ENCODE measurements around the gene SCNM1. TPM values are rescaled to one million over a fixed set of nuclear protein-coding genes. Genes with fewer than 3 reads are reported as not detected.

Gene SCNM1
- total RNA-seq, 1 experiment from 2014 or later, result 34.1 TPM

DNA sequence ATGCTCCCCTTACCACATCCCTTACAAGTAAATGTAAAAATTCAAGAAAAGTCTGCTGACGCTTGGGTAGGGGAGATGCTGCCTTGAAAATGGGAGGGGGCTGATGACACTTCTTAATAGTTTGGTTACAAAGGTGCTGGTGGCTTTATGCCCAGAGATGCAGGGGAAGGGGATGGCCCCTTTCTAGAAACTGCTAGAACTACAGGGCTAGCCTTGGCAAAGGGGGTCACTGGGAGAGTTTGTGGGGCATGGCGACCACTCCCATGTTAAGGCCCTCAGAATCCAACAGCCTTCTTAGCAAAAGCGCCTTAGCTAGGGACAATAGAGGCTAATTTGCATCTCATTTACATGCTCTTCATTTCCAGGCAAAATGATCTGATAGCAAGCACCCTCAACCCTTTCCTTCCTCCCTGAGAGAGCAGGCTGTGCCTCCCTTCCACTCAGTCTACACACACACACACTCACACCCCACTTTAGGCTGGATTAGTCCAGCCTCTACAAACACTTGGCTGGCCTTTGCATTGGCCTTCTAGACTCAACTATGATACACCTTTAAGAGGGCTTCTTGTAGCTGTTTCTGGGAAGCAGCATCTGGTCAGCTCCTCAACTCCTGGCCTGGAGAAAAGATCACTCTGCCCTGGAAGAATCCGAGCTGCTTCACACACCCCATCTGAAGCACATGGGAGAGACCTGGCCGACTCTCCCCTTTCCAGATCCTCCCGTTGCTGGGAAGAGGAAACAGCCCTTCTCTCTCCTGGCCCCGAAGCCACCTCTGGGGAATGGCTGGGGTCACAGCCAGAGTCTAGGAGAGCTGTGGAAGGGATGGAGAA lies 21.3 kb upstream of the SCNM1 start (continued):
- TF ChIP-seq RAD21 (IDR thresholded peaks at IDR 0.05; ENCODE audit: low read depth), result no peak
- no peak for TF ChIP-seq ZNF274 (IDR thresholded peaks at IDR 0.05; ENCODE audit: low read depth, low read length)
- no peak for TF ChIP-seq ZBTB33 (IDR thresholded peaks at IDR 0.05; ENCODE audit: extremely low read depth, insufficient replicate concordance, low read length)
- TF ChIP-seq POLR2AphosphoS5 (IDR thresholded peaks at IDR 0.05; ENCODE audit: low read depth, low read length), result no peak
- no peak for TF ChIP-seq EZH2phosphoT487 (IDR thresholded peaks at IDR 0.05; ENCODE audit: borderline replicate concordance)
- no peak for TF ChIP-seq ZFX (IDR thresholded peaks at IDR 0.05)
- TF ChIP-seq, protein P1, sequence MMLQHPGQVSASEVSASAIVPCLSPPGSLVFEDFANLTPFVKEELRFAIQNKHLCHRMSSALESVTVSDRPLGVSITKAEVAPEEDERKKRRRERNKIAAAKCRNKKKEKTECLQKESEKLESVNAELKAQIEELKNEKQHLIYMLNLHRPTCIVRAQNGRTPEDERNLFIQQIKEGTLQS (IDR thresholded peaks at IDR 0.05), result no peak

GRCh38 chr1:151145304-151146071 lies 20.5 kb upstream of the SCNM1 start:
- CTCF ChIA-PET, result no interaction called here
- no peaks in the 10 kb centered on the region for H3K9me2 ChIP-seq (ENCODE audit: insufficient read depth)
- no peak overlapping the region for H3K9ac ChIP-seq (ENCODE audit: low read length)
- H3K27ac ChIP-seq (ENCODE audit: low read depth, low read length), result no peak overlapping the region; the same call in 1 of the 2 replicates
- no peak overlapping the region for H2AFZ ChIP-seq (ENCODE audit: low read depth, low read length, poor library complexity, severe bottlenecking)
- no peaks in the 10 kb centered on the region for H4K20me1 ChIP-seq (ENCODE audit: insufficient read depth)
- intact Hi-C loops (cut with micrococcal nuclease), result no loop called here
- peak overlapping the region; percentile 50 to 68 for H3K4me3 ChIP-seq (replicated peaks in 1 of 2; ENCODE audit: low read depth in 1 of 2, low read length in 2 of 2)
- ATAC-seq, result no peak
- H3K79me2 ChIP-seq (ENCODE audit: insufficient read depth, low read length), result no peaks in the 10 kb centered on the region
- no peaks in the 10 kb centered on the region for H3K9me3 ChIP-seq (ENCODE audit: control insufficient read depth in 1 of 2, insufficient read depth in 1 of 2, low read depth in 1 of 2, low read length in 2 of 2)
- no peaks in the 10 kb centered on the region for H3K27me3 ChIP-seq (ENCODE audit: insufficient read depth, low read length)
- RAD21 ChIA-PET (ENCODE audit: low non-redundant PET in 1 of 2, low total read pairs in 2 of 2, uncharacterized antibody in 2 of 2, unreplicated experiment in 2 of 2), result no interaction called here
- POLR2A ChIA-PET, result no interaction called here
- H3K4me1 ChIP-seq (ENCODE audit: control insufficient read depth in 1 of 2, insufficient read depth in 2 of 2, low read length in 2 of 2), result peaks cover 8 to 17% of the 10 kb centered on the region in 2 experiments; a peak in 3 of 4 replicates
- H3K4me2 ChIP-seq (ENCODE audit: low read length), result peak overlapping the region; percentile 91
- no peak for DNase-seq (ENCODE audit: low read depth, low spot score)
- no peaks in the 10 kb centered on the region for H3K36me3 ChIP-seq (ENCODE audit: control insufficient read depth in 1 of 2, insufficient read depth in 2 of 2, low read length in 2 of 2)
- no TSS peak for BruUV-seq (replicated peaks)
- no peak for TF ChIP-seq SRF (IDR thresholded peaks at IDR 0.05; ENCODE audit: low read depth)
- TF ChIP-seq ZBTB33 (IDR thresholded peaks at IDR 0.05; ENCODE audit: extremely low read depth, insufficient replicate concordance, low read length), result no peak
- no peak for TF ChIP-seq CEBPB (IDR thresholded peaks at IDR 0.05; ENCODE audit: low read depth)
- no peak for TF ChIP-seq SP1 (IDR thresholded peaks at IDR 0.05; ENCODE audit: low read depth)
- TF ChIP-seq EZH2 (IDR thresholded peaks at IDR 0.05), result no peak
